Measurements from ENCODE around the gene SEPTIN8.

The SEPTIN8 gene

GRCh38 chr5:132736853-132737833 is 39.9 kb downstream of the SEPTIN8 start, which contains the start of gene KIF3A:
Gene KIF3A, minus strand, starts transcription at chr5:132737546. Its CDS starts 127 bp downstream, at chr5:132737419.
- peak within 1 kb of the TSS; percentile 89 to 91 for H3K4me3 Mint-ChIP-seq
- H3K9me3 Mint-ChIP-seq = no peaks in the 10 kb centered on the region
- peaks cover 42% of the 10 kb centered on the region for H3K4me1 Mint-ChIP-seq
- DNase-seq = peak; percentile 98 to 99
- peak within 1 kb of the TSS; percentile 92 to 93 for H3K27ac Mint-ChIP-seq
- H3K27me3 Mint-ChIP-seq = no peaks in the 10 kb centered on the region
- ATAC-seq = peak; percentile 92

- peaks cover 42% of the 10 kb centered on the region for H3K4me1 Mint-ChIP-seq
- no peak for DNase-seq
- no peaks in the 10 kb centered on the region for H3K9me3 Mint-ChIP-seq
- ATAC-seq = no peak
- no peak overlapping the region for H3K27ac Mint-ChIP-seq
- no peaks in the 10 kb centered on the region for H3K27me3 Mint-ChIP-seq
- no peak overlapping the region for H3K4me3 Mint-ChIP-seq
Observed at GRCh38 chr5:132734687-132735086, 42.4 kb downstream of the SEPTIN8 start.

- Mint-ChIP-seq H3K4me1 (peaks cover 37% of the 10 kb centered on the region), H3K9me3 (no peaks in the 10 kb centered on the region), H3K4me3 (no peak overlapping the region), H3K27me3 (no peaks in the 10 kb centered on the region), H3K27ac (no peak overlapping the region)
- no peak for ATAC-seq
- DNase-seq = no peak
Observed at GRCh38 chr5:132733499-132734148, 43.4 kb downstream of the SEPTIN8 start.

- Mint-ChIP-seq H3K27me3 (no peaks in the 10 kb centered on the region), H3K9me3 (no peaks in the 10 kb centered on the region), H3K27ac (no peak overlapping the region), H3K4me1 (peaks cover 10% of the 10 kb centered on the region), H3K4me3 (no peak overlapping the region)
- no peak for ATAC-seq
- DNase-seq = no peak
Observed at GRCh38 chr5:132729896-132730295, 47.1 kb downstream of the SEPTIN8 start.

GRCh38 chr5:132725745-132726144 is 51.3 kb downstream of the SEPTIN8 start:
- DNase-seq (no peak), ATAC-seq (no peak)
- Mint-ChIP-seq H3K9me3 (no peaks in the 10 kb centered on the region), H3K27ac (no peak overlapping the region), H3K4me1 (peaks cover 10% of the 10 kb centered on the region), H3K27me3 (no peaks in the 10 kb centered on the region), H3K4me3 (no peak overlapping the region)

- Mint-ChIP-seq H3K27ac (no peak overlapping the region), H3K4me1 (peaks cover 24% of the 10 kb centered on the region), H3K9me3 (no peaks in the 10 kb centered on the region), H3K27me3 (no peaks in the 10 kb centered on the region), H3K4me3 (no peak overlapping the region)
- ATAC-seq = no peak
- DNase-seq = no peak
Observed at GRCh38 chr5:132718544-132719312, 58.3 kb downstream of the SEPTIN8 start.

GRCh38 chr5:132714456-132715307 is 62.4 kb downstream of the SEPTIN8 start:
- peak overlapping the region in 1 of 2 donors; percentile 12 for H3K27ac Mint-ChIP-seq
- no peak overlapping the region for H3K4me3 Mint-ChIP-seq
- DNase-seq (no peak), ATAC-seq (peak; percentile 92)
- H3K4me1 Mint-ChIP-seq = peaks cover 21% of the 10 kb centered on the region
- no peaks in the 10 kb centered on the region for H3K9me3 Mint-ChIP-seq
- H3K27me3 Mint-ChIP-seq = no peaks in the 10 kb centered on the region

- Mint-ChIP-seq H3K9me3 (no peaks in the 10 kb centered on the region), H3K27me3 (no peaks in the 10 kb centered on the region), H3K4me1 (peaks cover 19% of the 10 kb centered on the region), H3K4me3 (no peak overlapping the region), H3K27ac (peak overlapping the region in 1 of 2 donors; percentile 17)
- ATAC-seq = no peak
- DNase-seq = no peak
Observed at GRCh38 chr5:132708645-132709044, 68.4 kb downstream of the SEPTIN8 start.

GRCh38 chr5:132704875-132705274 is 72.2 kb downstream of the SEPTIN8 start:
- no peak overlapping the region for H3K4me3 Mint-ChIP-seq
- ATAC-seq = no peak
- no peaks in the 10 kb centered on the region for H3K27me3 Mint-ChIP-seq
- H3K27ac Mint-ChIP-seq = peak overlapping the region in 1 of 2 donors; percentile 48
- no peak for DNase-seq
- peaks cover 17% of the 10 kb centered on the region for H3K4me1 Mint-ChIP-seq
- H3K9me3 Mint-ChIP-seq = no peaks in the 10 kb centered on the region

Data from stimulated activated naive CD8-positive, alpha-beta T cell treated with anti-CD3 and anti-CD28 coated beads, Interleukin-15, amount 100 ng/mL, for 72 hours (primary cell).